Ecto neural progenitor cell (in vitro differentiated cells): ENCODE data around the gene BNIP3.
"Not testable (repeated sequence)": the region's sequence is repeated elsewhere in the genome, so short reads cannot be mapped to it uniquely, and the experiment has no call there.

ENCODE experiments used
- DNase-seq: peaks from one replicate; pipeline ENCODE4 v3.0.0-alpha.2; 2018; ENCODE audit warnings: low spot score

Gene BNIP3

DNA sequence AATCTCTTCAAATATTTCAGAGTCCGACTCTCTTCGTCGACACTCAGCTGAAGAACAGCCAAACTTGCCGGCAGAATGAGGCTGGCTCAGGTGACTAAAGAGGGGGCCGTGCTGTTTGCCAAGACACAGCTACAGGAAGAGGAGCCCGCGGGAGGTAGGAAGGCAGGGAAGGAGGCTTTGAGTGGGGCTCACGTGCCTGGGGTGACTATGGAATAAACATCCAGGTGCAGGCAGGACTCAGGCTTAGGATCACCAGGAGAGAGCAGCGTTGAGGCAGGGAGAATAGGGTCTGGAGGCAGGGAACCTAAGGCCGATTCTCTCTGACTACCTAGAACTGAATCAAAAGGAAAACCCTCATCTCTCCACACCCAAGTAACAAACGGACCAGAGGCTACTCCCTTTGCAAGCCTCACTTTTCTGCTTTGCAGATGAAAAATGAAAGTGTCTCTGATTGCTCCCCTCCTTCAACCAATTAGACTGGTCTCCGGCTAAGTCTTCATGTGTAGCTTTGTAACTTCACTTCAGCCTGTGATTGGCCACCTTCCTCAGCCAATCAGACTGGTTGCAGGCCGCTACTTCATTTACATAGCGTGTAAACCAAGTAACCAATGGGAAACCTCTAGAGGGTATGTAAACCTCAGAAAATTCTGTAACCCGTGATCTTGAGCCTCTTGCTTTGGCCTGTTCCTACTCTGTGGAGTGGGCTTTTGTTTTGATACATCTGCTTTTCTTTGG is 19.7 kb upstream of the BNIP3 start:
- DNase-seq: no peak

DNA sequence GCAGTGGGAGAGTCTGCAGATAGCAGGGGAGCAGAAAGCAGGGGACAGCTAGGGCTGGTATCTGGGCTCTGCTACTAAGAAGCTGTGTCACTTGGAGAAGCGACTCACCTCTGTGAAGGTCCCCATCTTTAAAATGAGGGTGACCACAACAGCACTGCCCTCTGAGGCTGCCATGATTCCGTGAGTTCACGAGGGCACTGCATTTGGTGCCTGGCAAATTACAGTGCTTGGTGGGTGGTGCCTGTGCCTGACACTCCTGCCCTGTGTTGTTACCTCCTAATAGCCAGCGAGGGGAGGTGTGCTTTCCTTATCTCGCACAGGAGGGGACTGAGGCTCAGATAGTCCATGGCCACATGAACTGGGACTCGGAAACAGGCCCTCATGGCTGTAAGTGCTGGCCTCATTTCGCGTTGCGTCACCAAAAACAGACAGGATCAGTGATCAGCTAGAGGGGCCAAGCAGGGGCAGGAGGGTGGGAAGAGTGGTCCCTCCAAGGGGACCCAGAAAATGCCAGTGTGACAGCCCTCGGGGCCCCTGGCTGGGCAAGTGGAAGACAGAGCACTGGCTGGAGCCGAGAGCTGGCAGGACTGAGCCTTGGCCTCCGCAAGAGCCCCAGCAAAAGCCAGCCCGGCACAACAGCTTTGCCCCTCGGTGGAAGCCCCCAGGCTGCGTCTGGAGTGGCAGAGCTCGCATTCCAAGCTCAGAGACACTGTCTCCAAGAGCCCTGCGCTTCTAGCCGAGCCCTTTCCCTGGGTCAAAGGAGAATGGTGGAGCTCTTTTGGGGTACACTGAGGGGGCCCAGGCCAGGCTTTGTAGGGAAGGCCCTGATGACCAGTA is 17.3 kb upstream of the BNIP3 start:
- DNase-seq: peak; percentile 49

DNA sequence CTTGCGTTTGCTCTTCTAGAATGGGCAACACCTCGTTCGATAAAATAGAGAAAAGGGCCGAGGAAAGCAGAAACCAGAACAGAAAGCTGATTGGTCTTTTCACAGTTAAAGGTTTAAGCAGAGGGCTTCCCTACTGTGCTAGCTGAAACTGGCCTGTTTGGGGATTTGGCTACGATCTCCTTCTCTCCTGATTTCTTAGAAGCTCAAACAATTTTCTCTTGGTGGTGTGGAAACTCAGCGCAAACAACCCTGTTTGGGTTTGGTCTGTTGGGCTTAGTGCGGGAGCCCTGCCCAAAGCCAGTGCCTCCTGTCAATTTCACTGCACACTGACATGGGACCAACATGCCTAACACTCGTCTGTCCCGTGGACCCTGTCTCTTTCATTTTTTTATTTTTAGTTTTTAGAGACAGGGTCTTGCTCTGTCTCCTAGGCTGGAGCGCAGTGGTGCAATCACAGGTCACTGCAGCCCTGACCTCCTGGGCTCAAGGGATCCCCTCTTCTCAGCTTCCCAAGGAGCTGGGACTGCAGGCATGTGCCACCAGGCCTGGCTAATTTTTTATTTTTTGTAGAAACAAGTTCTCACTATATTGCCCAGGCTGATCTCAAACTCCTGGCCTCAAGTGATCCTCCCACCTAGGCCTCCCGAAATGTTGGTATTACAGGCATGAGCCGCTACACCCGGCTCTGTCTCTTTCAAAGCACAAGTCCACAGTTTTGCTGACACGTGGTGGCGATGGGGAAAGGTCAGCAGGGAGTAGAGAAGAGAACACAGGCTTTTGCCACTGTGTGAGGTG is 16.5 kb upstream of the BNIP3 start:
- no peak for DNase-seq

DNA sequence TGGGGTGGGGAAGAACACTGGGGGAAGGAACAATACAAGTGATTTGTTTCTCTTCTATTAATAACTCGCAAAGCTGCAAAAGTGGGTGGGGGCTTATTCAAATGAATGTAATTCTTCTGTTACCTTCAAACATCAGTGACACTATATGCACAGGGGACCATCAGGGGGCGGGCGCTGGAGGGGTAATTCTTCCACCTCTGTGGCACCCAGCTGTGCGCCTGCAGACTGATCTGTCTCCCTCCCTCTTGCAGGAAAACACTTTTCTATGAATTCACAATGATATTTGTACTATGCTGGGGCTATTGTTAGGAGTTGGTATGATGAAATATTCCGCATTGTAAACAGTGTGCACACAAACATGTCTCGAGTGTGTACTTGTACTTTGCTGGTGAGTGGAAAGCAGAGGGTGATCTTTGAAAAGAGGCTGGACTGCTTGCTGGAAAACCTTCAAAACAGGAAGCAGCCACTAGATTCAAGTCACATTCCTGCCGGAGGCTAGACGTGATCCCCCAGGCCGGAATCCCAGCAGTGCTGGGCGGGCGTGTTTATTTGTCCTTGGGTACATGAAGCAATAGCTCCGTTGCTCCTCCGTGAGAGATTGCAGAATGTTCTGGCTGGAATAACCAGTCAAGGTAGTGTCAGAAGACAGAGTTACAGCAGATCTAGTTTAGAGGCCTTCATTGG is 15.8 kb upstream of the BNIP3 start:
- DNase-seq: peak; percentile 63

DNA sequence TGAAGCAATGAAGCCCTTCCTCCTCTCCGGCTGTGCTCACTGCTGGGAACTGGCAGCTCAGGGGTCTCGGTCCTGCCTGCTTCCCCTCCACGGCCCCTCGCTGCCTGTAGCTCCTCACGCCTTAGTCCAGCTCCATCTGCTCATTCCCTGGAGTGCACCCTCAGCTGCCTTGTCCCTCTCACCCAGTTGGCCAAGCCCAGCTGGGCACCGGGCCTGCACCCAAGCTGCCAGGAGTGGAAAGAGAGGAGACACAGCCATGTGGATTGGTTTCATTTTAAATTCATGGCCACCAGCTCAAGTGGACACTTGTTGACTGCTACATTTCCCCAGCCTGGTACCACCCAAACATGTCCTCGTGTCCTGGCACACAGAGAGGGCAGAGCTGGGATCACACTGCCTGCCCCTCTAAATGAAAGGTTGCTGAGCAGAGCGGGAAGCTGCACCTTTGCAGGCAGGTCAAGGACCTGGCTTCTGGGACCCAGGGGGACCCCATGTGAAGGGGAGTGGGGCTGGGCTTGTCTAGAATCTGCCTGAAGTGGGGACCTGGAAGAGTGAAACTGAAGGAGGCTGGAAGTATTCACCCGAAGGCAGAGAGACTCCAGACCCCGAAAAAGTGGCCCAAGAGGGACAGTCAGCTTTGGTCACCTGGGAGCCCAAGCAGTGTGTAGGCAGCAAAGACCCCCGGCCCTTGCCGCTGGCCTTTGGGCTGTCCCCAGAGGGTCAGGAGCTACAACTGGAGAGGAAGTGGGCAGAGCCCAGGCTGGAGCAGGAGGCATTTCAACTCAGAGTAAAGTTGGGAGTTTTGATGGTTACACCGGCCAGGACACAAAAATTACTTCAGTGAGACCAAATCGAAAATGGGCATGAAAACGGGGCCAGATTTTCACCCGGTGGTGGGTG is 15.0 kb upstream of the BNIP3 start:
- no peak for DNase-seq

DNA sequence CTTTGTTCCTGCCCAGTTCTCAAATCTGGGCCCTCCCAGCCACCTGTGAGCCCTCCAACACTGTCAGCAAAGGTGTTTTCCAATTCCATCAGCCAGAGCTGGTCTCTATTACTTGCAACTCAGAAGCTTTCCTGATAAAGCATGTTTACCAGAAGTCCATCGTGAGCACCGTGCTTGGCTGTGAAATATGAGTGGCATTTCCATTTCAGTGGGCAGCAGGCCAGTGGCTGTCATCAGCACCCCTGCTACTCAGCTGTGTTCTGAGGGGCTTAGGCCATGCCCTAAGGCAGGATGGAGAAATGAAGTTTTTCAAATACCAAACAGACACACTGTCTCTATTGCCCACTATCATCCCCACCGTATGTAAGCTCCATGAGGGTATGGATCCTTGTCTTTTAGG is 12.7 kb upstream of the BNIP3 start:
- DNase-seq: no peak

DNA sequence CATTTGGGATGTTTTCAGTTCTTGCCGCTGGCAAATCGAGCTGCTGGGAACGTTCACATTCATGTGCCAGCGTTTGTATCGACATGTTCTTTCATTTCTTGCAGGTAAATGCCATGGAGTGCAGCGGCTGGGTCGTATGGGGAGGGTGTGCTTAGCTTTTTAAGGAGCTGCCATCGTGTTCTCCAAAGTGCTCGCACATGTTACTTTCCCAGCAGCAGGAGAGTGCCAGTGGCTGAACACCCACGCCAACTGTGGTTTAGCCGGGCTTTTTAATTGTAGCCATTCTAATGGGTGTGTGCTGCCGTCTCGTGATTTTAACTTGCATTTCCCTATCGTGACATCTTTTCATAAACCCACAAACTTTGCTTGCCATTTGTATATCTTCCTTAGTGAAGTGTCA is 11.6 kb upstream of the BNIP3 start:
- DNase-seq: no peak

DNA sequence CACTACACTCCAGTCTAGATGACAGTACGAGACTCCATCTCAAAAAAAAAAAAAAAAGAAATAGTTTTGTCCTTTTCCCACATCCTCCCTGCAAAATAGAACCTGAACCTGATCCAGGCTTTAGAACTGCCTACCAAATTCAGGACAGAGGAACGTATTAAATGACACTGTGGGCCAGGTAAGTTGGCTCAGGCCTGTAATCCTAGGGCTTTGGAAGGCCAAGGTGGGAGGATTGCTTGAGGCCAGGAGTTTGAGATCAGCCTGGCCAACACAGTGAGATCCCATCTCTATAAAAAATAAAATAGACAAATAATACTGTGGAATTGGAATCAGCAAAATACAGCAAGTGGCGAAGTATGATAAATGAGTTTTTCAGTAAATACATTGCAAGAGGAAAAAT is 10.0 kb upstream of the BNIP3 start:
- DNase-seq: no peak

DNA sequence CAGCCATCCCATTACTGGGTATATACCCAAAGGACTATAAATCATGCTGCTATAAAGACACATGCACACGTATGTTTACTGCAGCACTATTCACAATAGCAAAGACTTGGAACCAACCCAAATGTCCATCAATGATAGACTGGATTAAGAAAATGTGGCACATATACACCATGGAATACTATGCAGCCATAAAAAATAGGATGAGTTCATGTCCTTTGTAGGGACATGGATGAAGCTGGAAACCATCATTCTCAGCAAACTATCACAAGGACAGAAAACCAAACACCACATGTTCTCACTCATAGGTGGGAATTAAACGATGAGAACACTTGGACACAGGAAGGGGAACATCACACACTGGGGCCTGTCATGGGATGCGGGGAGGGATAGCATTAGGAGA is 6.1 kb upstream of the BNIP3 start:
- DNase-seq: not testable (repeated sequence)

DNA sequence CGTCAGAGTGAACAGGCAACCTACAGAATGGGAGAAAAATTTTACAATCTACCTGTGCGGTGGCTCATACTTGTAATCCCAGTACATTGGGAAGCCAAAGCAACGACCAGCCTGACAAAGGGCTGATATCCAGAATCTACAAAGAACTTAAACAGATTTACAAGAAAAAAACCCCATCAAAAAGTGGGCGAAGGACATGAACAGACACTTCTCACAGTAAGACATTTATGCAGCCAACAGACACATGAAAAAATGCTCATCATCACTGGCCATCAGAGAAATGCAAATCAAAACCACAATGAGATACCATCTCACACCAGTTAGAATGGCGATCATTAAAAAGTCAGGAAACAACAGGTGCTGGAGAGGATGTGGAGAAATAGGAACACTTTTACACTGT is 5.6 kb upstream of the BNIP3 start:
- not testable (repeated sequence) for DNase-seq

DNA sequence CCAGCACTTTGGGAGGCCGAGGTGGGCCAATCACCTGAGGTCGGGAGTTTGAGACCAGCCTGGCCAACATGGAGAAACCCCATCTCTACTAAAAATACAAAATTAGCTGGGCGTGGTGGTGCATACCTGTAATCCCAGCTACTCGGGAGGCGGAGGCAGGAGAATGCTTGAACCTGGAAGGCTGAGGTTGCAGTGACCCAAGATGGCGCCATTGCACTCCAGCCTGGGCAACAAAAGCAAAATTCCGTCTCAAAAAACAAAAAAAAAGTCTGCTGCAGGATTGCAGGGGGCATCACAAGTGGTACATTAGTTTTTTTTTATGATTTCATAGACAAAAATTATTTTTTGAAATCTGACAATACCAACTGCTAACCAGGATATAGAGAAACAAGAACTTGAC is 5.1 kb upstream of the BNIP3 start:
- DNase-seq: not testable (repeated sequence)

DNA sequence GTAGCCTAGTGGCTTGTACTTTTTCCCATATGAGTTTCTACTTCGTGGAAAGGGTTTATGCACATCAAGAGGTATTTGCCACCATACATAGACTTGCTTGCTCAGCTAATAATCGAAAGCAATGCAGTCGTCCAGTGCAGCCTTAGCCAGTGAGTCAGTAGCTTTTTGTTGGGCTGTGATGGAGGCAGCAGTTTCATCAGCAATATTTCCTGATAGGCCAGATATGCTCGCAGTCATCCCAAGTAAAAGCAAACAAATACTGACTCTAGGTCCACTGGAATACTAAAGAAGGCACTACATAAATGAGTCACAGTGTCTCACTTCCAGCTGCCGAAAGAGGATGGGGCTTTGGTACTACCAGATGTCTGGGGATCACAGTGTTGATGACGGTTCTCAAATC is 2.1 kb upstream of the BNIP3 start:
- DNase-seq: no peak

DNA sequence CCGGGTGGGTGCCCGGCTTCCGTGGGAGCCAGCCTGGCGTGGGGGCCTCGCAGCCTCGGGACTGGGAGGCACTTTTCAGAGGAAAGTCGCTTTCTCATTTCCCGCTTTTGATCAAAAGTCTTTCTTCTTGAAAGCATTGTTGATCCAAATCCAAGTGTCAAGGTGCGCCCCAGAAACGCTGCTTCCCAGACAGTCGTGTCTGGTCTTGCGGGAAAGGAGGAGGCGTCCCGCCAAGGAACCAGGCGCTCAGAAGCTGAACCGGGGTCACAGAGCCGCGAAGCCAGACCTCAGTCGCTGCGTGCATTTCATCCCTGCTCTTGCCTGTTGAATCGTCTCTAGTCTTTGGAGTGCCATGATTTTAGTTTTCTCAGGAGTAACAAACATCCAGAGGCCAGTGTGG is 1.1 kb upstream of the BNIP3 start:
- no peak for DNase-seq

DNA sequence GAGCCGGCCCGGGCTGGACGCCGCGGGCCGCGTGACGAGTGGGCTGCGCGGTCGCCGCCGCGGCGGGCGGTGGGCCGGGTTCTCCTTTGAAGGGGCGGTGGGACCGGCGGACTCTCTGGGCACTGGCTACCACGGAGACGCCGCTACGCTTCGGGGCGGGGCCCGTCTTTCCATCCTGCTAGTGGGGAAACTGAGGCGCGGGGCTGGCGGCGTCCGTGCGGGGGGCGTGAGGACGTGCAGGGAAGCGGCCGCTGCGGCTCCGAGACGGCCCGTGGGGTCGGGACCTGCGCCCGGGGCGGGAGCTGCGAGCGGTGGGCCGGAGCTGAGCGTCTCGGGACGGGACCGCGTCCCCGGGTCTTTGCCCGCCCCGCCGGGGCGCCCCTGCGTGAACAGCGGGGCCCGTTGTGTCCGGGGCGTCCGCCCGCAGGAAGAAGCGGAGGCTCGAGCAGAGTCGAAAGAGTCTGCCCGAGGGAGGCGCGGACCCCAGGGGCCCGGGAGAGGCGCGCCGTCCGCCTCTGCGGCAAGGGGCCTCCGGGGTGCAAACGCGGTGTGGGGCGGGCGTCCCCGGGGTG is 548 bp upstream of the BNIP3 start:
- no peak for DNase-seq

DNA sequence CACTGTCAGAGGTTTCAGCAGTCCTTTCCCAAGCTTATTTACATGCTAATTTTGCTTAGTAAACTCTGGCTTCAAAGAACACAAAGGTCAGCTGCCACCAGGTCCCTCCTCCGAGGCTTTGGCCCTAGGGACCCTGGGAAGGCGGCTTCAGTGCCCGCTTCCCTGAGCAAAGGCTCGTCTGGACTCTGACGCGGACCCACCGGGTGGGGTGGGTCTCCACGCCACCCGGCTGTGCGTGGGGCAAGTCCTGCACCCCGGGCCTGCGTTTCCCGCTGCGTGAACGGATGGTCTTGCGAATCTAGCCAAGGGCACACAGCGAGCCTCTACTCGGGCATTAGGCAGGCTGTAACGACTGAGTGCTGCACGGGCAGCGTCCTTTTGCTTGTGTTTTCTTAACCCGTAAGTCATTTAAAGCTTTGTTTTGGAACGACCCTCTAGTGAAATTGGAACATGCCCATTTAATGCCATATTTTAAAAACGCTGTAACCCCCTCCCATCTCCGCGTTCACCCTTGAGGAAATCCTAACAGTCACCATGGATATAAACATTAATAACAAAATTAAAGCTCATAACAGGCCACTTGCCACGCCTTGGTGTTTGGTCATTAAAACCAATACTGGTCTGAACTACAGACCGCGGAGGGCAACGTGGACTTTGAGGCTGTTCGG is 828 bp downstream of the BNIP3 start:
- DNase-seq: peak; percentile 57

DNA sequence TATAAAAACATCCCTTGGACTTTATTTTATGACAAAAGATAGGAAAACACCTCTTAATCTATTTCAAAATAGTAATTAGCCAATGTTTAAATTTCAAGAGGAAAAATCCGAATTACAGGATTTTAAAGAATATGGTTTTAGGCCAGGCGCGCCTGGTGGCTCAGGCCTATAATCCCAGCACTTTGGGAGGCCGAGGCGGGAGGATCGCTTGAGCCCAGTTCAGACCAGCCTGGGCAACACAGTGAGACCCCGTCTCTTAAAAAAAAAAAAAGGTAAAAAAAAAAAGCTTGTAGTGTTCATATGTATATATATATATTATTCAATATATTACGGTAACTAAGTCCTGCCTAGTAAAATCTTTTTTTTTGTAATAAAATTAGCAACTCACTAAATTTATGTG is 1.4 kb downstream of the BNIP3 start:
- no peak for DNase-seq

DNA sequence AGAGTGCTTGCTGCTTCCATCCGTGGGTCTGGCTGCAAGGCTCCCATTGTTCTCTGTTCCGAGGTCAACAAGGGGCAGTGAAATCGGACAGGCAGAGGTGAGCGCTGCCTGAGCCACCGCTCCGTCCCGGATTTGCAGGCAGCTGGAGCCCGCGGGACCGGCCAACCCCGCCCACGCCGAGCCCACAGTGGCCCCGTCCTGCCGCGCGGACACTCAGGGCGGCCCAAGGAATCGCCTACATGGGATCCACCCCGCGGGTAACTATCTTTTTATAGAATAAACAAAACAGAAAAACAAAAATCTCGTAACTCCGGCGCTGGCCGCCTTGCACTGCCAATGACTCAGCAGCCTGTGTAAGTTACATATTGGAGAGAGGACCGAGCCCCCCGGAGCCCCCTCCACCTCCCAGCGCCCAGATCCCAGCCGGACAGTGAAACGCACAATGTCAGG is 1.9 kb downstream of the BNIP3 start:
- peak; percentile 62 for DNase-seq

DNA sequence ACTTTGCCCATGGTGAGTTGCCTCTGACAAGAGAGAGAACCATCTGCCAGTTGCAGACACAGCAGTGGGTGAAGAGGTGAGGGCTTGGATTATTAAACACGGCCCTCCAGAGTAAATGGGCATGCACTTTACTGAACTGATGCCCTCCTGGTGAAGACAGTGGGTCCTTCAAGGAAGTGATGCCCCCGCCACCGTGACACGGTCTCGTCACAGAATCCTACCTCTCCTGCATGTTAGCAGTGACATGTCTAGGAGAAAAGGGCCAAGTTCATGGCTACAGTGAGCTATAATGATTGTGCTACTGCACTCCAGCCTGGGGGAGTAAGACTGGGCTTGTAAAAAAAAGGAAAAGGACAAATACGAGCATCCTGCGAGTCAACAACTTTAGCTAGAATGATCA is 2.4 kb downstream of the BNIP3 start:
- DNase-seq: no peak

DNA sequence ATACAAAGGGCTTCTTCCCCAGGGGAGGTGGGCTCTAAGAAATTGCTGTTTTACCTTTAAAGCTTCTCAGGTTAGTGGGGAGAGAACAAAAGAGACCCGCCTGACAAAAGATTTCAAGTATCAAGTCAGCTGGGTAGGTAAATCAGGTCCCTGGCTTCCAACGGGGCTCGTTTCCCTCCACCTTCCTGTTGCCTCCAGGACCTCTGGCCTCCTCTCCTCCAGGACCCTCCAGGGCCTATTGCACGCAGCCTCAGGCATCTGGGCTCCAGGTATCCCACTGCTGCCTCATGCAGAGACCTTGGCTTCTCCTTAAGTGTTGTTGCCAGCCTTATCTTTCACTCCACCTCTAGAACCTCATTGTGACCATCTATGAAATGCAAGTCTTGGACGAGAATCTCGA is 2.9 kb downstream of the BNIP3 start:
- no peak for DNase-seq

DNA sequence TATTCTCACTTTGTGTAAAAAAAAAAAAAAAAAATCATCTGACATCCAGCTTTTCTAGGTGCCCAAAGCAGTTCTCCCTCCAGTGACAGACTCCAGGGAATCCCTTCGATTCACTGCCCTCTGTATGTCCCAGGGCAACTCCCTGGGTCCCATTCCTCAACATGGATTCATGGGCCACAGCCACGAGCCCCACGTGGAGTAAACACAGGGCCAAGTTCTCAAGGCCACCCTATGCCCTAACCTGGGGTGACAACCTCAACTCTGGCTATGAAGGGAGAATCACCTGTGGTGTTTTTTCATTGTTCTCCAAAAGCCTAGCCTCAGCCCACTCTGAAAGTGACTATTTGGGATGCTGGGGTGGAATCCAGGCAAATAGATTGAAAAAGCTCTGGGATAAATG is 3.4 kb downstream of the BNIP3 start:
- DNase-seq: no peak
